HCEC 1CT (cell line): ENCODE data around the gene SPPL2A.

Experiments
- DNase-seq: peaks from one replicate; pipeline ENCODE4 v3.0.0-alpha.2; 2017

Gene SPPL2A

GRCh38 chr15:50685976-50686468, 79.5 kb downstream of the SPPL2A start:
- peak; percentile 55 for DNase-seq

- DNase-seq = no peak
Observed at GRCh38 chr15:50685191-50685975, 80.1 kb downstream of the SPPL2A start.

- no peak for DNase-seq
Observed at GRCh38 chr15:50681467-50681866, 84.0 kb downstream of the SPPL2A start.

- peak; percentile 62 for DNase-seq
Observed at GRCh38 chr15:50676799-50677483, 88.6 kb downstream of the SPPL2A start.

- peak; percentile 31 for DNase-seq
Observed at GRCh38 chr15:50675535-50676144, 89.9 kb downstream of the SPPL2A start.

GRCh38 chr15:50670115-50670514, 95.4 kb downstream of the SPPL2A start:
- no peak for DNase-seq

- no peak for DNase-seq
Observed at GRCh38 chr15:50669611-50670010, 95.9 kb downstream of the SPPL2A start.

GRCh38 chr15:50665938-50666337, 99.6 kb downstream of the SPPL2A start:
- DNase-seq = no peak

GRCh38 chr15:50655555-50655954, 110.0 kb downstream of the SPPL2A start:
- no peak for DNase-seq

- no peak for DNase-seq
Observed at GRCh38 chr15:50653156-50653743, 112.3 kb downstream of the SPPL2A start.

GRCh38 chr15:50652671-50653070, 112.8 kb downstream of the SPPL2A start:
- DNase-seq = no peak
